Stomach (tissue), 4 donors: ENCODE measurements around the gene RABL6.

Source experiments
- CTCF ChIP-seq, 7 experiments: fragments of 450-650 bp in 4 of 7; fragments of 200-600 bp in 3 of 7; sonication (generic) in 3 of 7; IDR thresholded peaks; one replicate each; pipeline ENCODE4 v1.5.1; 2016 to 2019; ENCODE audit warnings: antibody characterized with exemption in 7 of 7, control low read depth in 2 of 7, mild to moderate bottlenecking in 1 of 7
- EP300 ChIP-seq: sonication (generic); formaldehyde crosslinking; IDR thresholded peaks from one replicate; pipeline ENCODE4 v1.6.1; 2017; ENCODE audit warnings: antibody characterized with exemption
- POLR2A ChIP-seq, 4 donors: fragments of 450-650 bp; IDR thresholded peaks; one replicate each; pipeline ENCODE4 v1.6.1; 2016; ENCODE audit warnings: antibody characterized with exemption in 4 of 4, control low read depth in 2 of 4, mild to moderate bottlenecking in 1 of 4, moderate library complexity in 1 of 4

GRCh38 chr9:136795000-136795348 is 12.8 kb upstream of the RABL6 start:
- TF ChIP-seq CTCF (IDR thresholded peaks at IDR 0.05) (no peak), POLR2A (IDR thresholded peaks at IDR 0.05) (no peak), EP300 (no peak)
